NCI-H1105 treated with DMSO at 0.1 percent for 48 hours (cell line): ENCODE results near the gene F8.
A peak's percentile ranks its signal among the peaks of the same experiment; 100 is the strongest.

ENCODE experiments used
- DNase-seq: peaks from one replicate; lab custom pipeline; 2025; lab: John Stamatoyannopoulos, UW

F8 gene

GRCh38 chrX:155022585-155022984 lies at the start of gene F8:
Gene F8, minus strand, starts transcription at chrX:155022723. Its CDS starts 171 bp downstream, at chrX:155022552.
- DNase-seq: no peak

- DNase-seq: peak; percentile 44
These were observed 49.3 kb upstream of the F8 start for GRCh38 chrX:155071694-155072280.

GRCh38 chrX:155070975-155071693 lies 48.6 kb upstream of the F8 start, which contains the start of the genes BRCC3, CMC4 and MTCP1:
Gene BRCC3, plus strand, starts transcription at chrX:155071508. Its CDS starts 20 bp downstream, at chrX:155071528.
Gene CMC4, minus strand, starts transcription at chrX:155071136. Its CDS starts 7,113 bp downstream, at chrX:155064023.
Gene MTCP1, minus strand, starts transcription at chrX:155071136. Its CDS starts 5,126 bp downstream, at chrX:155066010.
- DNase-seq: peak; percentile 96

DNA sequence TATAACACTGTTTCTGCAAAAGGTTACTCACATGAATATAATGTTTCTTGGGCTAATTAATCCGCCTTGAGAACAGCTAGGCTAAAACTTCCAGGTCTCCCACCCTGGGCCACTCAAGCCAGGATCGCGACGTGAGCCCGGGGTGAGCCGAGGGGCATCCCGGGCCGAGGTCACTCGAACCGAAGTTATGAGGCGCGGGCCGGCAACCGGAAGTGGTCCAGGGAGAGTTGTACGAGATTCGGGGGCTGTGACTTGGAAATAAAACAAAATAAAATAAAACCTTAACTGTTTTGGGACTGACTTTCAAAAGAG lies 48.1 kb upstream of the F8 start:
- no peak for DNase-seq

DNA sequence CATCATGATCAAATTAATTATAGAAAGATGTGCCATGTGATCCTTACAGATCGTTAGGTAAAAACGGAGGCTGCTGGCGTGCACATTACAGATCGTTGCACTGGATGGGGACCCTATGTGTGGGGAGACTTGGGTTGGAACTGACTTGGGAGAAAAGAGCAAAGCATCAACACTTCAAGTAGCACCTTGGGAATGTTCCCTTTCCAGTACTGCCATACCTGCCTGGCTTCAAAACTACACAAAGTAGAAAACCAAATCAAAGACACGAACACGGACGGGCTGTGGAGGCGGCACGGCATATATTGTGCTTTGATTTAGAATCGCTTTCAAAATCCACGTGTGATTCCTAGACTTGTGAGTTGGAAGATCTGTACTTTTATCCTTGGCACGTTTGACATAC lies 47.5 kb upstream of the F8 start:
- DNase-seq: peak; percentile 21

DNA sequence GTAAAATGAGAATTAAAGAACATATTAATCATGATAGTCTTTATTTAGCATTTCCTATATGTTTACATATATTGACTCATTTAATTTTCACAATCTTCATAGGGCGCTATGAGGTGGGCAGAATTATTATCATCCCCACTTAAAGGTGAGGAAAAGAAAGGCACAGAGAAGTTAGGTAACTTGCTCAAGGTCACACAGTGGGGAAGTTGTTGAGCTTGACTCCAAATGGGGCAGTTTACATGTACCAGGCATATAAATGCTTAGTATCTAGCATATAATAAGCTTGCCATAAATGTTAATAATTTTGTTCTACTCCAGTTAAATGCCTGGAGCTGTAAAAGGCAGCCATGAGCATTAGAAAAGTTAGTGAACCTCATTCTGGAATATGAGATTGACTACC lies 46.9 kb upstream of the F8 start:
- DNase-seq: no peak

GRCh38 chrX:155068165-155068564 lies 45.6 kb upstream of the F8 start:
- DNase-seq: no peak

GRCh38 chrX:155065035-155065734 lies 42.7 kb upstream of the F8 start:
- no peak for DNase-seq

GRCh38 chrX:155061760-155062159 lies 39.2 kb upstream of the F8 start:
- no peak for DNase-seq

DNA sequence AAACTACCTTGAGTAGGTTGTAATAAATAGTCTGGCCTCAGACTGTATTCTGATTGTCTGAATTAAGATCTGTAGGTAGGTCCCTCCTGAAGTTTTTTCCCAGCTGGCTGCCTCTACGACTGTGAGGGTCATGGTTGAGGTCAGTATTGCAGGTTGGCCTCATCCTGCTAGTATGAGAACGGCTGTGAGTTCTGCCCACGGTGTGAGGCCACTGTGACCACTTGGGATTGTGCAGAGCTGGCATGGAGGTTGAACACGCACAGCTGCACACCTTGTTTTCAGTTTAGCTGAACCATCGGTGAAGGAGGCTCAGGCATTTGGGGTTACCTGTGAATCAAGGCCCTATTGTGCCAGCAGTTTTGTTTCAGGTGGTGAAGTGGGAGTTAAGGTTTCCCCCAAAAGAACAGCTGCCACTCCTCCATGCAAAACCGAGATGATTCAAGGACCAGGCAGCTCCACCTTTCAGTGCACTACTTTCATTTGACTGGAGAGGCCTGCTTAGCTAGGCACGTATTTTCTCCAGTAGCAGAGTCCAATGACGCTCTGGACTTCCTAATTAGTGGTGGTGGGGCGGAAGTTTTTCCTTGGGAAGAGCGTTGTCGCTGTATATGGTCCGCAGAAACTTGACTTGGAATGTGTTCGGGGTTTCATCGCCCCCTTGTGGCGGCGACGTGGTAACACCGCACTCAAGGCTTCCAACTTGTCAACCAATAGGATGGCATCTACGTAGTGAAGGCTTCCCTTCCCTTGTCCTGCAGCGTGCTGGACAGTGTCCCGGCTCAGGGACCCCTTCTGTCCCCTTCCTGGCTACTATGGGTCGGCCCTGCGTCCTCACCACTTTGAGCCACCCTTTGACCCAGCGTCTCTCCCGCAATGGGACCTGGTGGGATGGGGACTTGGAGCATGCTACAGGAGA lies 34.6 kb upstream of the F8 start:
- peak; percentile 79 for DNase-seq

GRCh38 chrX:155056471-155056870 lies 33.9 kb upstream of the F8 start:
- DNase-seq: no peak

DNA sequence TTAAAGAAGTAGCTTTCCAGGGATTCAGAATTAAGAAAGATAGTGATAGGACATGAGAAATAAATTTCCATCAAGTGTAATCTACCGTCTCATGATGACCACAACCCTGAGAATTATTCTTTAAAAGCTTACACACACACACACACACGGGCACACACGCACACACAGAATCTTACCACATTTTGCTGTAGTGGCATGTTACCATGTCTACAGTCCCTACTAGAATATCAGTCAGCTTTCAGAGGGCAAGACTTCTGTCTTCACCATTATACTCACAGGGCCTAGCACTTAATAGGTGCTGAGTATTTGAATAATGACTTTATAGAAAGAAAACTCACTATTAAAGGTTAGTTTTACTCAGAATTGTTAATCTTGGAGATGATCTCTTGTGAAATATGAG lies 33.0 kb upstream of the F8 start:
- DNase-seq: no peak

GRCh38 chrX:155054255-155054654 lies 31.7 kb upstream of the F8 start:
- no peak for DNase-seq

GRCh38 chrX:155053656-155054055 lies 31.1 kb upstream of the F8 start:
- no peak for DNase-seq

DNA sequence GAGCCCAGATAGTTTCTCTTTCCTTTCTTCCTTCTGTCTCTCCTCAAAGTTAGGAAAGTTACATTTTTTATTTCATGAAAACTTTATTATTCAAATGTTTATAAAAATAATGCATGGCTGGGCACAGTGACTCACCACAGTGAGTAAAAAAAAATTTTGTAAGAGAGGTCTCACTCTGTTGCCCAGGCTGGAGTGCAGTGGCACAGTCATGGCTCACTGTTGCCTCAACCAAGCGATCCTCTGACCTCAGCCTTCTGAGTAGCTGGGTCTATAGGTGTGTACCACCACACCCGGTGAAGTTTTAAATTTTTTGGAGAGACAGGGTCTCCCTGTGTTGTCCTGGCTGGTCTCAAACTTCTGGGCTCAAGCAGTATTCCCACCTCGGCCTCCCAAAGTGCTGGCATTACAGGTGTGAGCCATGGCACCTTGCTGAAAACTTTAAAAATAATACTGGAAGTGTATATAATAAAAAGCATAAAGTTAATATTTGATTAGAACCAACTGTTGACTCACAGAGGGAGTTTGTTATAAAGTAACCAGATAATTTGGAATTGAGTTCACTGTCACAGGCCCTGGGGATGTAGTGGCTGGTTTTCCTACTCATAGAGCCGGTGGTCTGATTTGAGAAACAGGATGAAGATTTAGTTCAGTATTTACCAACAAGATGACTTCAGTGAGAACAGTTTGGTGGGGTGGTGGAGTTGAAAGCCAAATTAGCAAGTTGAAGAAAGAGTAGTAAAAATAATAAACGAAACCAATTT lies 30.4 kb upstream of the F8 start:
- DNase-seq: no peak

DNA sequence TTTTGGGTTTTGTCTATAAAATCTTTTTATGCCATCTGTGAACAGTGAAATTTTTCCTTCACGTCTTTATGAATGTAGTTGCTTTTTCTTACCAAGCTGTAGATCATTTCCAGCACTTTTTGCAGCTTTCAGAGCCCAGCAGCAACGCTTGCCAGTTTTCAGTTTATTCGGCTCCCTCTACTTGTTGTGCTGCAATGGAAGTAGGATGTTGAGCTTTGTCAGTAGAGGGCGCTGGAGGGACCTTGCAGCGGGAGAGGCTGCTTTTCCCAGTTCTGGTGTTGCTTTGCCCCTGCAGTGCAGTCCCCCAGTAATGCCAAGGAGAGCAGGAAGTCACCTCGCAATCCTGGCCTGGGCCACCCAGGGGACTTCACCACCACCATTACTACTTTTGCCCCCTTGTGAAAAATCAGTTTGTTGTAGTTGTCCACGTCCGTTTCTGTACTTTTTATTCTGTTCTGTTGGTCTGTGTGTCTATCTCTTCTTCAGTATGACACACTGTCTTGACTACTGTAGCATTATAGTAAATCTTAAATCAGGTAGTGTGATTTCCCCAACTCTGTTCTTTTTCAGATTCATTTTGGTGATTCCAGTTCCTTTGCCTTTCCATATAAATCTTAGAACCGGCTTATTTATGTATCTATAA lies 26.6 kb upstream of the F8 start:
- peak; percentile 52 for DNase-seq

DNA sequence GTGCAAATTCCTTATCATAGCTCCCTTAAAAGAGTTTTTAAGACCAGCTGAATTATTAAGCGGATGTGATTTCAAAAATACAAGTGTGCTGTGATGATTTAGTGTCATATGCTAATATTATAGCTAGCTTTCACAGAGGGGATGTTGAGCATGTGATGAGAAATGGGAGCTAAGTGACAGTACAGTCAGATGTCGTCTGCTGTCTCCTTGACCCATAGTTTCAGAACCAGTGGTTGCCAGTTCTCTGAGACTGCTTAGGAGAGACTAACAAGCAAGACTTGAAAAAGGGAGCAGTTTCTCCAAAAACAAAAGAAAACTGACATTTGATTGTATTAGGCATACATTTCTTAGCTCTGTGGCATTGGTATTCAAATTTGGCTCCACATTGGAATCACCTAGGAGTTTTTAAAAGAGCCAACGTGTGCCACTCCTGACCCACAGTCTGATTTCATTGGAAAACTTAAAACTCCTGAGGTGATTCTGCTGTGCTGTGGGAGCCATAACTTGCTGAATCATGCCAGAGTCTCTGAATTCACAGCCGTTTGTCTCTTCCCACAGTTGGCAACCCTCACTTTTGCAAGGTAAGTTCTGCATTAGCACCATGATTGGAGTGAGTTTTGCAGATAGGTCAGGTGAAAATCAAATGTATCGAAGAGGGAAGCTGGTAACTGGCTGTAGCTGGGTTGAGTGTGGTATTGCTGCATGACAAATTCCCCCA lies 24.4 kb upstream of the F8 start:
- no peak for DNase-seq

GRCh38 chrX:155046129-155046810 lies 23.7 kb upstream of the F8 start:
- DNase-seq: no peak

GRCh38 chrX:155035688-155036087 lies 13.2 kb upstream of the F8 start:
- no peak for DNase-seq

GRCh38 chrX:155031657-155032056 lies 9.1 kb upstream of the F8 start:
- no peak for DNase-seq
